WERI-Rb-1 (cell line): ENCODE results near the gene KDM4C.
"Not testable (repeated sequence)": the region's sequence is repeated elsewhere in the genome, so short reads cannot be mapped to it uniquely, and the experiment has no call there.

Source experiments
- DNase-seq: peaks from one replicate; pipeline ENCODE4 v3.0.0-alpha.2; 2020
- H3K27ac ChIP-seq: fragments of 250-450 bp; sonication (Bioruptor Pico); 2 replicates; pipeline ENCODE4 v1.5.1; 2020; ENCODE audit warnings: mild to moderate bottlenecking, moderate library complexity
- H3K27me3 ChIP-seq: fragments of 250-450 bp; sonication (Bioruptor Pico); 2 replicates; pipeline ENCODE4 v1.5.1; 2021; ENCODE audit warnings: mild to moderate bottlenecking, low read depth, moderate library complexity; ENCODE audit not compliant: insufficient read depth, severe bottlenecking
- H3K36me3 ChIP-seq: fragments of 250-450 bp; sonication (Bioruptor Pico); 2 replicates; pipeline ENCODE4 v1.5.1; 2020; ENCODE audit warnings: mild to moderate bottlenecking, moderate library complexity
- H3K4me3 ChIP-seq: 2 replicates; pipeline ENCODE4 v1.5.1; 2011; ENCODE audit warnings: low read depth, mild to moderate bottlenecking, control low read depth, low read length
- H3K9me3 ChIP-seq: fragments of 250-450 bp; sonication (Bioruptor Pico); 2 replicates; pipeline ENCODE4 v1.5.1; 2021; ENCODE audit warnings: mild to moderate bottlenecking, moderate library complexity; ENCODE audit not compliant: severe bottlenecking
- TF ChIP-seq, protein P1 (sequence below): IDR thresholded peaks from 2 replicates; pipeline ENCODE4 v1.5.1; 2011; ENCODE audit warnings: low read depth, mild to moderate bottlenecking, control low read depth, inconsistent platforms, low read length

The KDM4C gene

GRCh38 chr9:6757456-6758247 is at the start of gene KDM4C:
Gene KDM4C (plus strand): TSS chr9:6757973. CDS start chr9:6792989, 35,016 bp downstream.
- Histone ChIP-seq H3K9me3 (no peaks in the 10 kb centered on the region), H3K27me3 (no peaks in the 10 kb centered on the region), H3K36me3 (no peaks in the 10 kb centered on the region), H3K4me3 (peak within 1 kb of the TSS; percentile 89), H3K27ac (peak within 1 kb of the TSS; percentile 91)
- peak; percentile 95 for DNase-seq
- TF ChIP-seq, protein P1, sequence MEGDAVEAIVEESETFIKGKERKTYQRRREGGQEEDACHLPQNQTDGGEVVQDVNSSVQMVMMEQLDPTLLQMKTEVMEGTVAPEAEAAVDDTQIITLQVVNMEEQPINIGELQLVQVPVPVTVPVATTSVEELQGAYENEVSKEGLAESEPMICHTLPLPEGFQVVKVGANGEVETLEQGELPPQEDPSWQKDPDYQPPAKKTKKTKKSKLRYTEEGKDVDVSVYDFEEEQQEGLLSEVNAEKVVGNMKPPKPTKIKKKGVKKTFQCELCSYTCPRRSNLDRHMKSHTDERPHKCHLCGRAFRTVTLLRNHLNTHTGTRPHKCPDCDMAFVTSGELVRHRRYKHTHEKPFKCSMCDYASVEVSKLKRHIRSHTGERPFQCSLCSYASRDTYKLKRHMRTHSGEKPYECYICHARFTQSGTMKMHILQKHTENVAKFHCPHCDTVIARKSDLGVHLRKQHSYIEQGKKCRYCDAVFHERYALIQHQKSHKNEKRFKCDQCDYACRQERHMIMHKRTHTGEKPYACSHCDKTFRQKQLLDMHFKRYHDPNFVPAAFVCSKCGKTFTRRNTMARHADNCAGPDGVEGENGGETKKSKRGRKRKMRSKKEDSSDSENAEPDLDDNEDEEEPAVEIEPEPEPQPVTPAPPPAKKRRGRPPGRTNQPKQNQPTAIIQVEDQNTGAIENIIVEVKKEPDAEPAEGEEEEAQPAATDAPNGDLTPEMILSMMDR: no peak

DNA sequence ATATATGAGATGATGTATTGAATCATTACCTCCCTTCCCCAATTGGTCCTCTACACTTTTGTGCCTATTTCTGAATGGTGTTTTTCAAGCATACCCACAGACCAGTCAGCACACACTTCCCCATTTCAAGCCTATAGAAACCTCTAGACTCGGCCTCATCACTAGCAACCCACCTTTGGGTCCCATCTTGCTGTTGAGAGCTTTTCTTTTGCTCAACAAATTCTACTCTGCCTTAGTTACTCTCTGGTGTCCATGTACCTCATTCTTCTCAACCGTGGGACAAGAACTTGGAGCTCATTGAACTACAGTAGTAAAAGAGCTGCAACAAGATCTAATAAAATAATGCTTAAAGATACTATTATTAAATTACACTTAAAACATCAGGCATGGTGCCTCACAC is 49.0 kb upstream of the KDM4C start:
- H3K36me3 ChIP-seq: no peaks in the 10 kb centered on the region
- TF ChIP-seq, protein P1: no peak
- no peaks in the 10 kb centered on the region for H3K27me3 ChIP-seq
- DNase-seq: no peak
- peaks cover 4% of the 10 kb centered on the region for H3K9me3 ChIP-seq
- H3K4me3 ChIP-seq: no peak overlapping the region
- H3K27ac ChIP-seq: no peak overlapping the region

GRCh38 chr9:6711403-6711802 is 46.4 kb upstream of the KDM4C start:
- TF ChIP-seq, protein P1: no peak
- no peak overlapping the region for H3K4me3 ChIP-seq
- no peaks in the 10 kb centered on the region for H3K36me3 ChIP-seq
- H3K27me3 ChIP-seq: no peaks in the 10 kb centered on the region
- no peak for DNase-seq
- peaks cover 4% of the 10 kb centered on the region for H3K9me3 ChIP-seq
- H3K27ac ChIP-seq: no peak overlapping the region

- peaks cover 4% of the 10 kb centered on the region for H3K9me3 ChIP-seq
- TF ChIP-seq, protein P1: no peak
- DNase-seq: no peak
- H3K27me3 ChIP-seq: no peaks in the 10 kb centered on the region
- H3K4me3 ChIP-seq: no peak overlapping the region
- H3K27ac ChIP-seq: no peak overlapping the region
- no peaks in the 10 kb centered on the region for H3K36me3 ChIP-seq
Measured at GRCh38 chr9:6712041-6712440, 45.7 kb upstream of the KDM4C start.

GRCh38 chr9:6714176-6714575 is 43.6 kb upstream of the KDM4C start:
- H3K27me3 ChIP-seq: no peaks in the 10 kb centered on the region
- no peak overlapping the region for H3K27ac ChIP-seq
- H3K4me3 ChIP-seq: no peak overlapping the region
- TF ChIP-seq, protein P1: no peak
- H3K36me3 ChIP-seq: no peaks in the 10 kb centered on the region
- H3K9me3 ChIP-seq: peaks cover under 1% of the 10 kb centered on the region
- no peak for DNase-seq

- DNase-seq, H3K27ac ChIP-seq, H3K9me3 ChIP-seq, H3K4me3 ChIP-seq, H3K27me3 ChIP-seq, H3K36me3 ChIP-seq: not testable (repeated sequence)
Measured at GRCh38 chr9:6715153-6715754, 42.5 kb upstream of the KDM4C start.
